Esophagus squamous epithelium (tissue), 4 donors: Measurements from ENCODE around the gene TMEM123.

Experiments used
- POLR2A ChIP-seq, 4 donors: fragments of 450-650 bp; IDR thresholded peaks; one replicate each; pipeline ENCODE4 v1.6.1; 2017; ENCODE audit warnings: antibody characterized with exemption in 4 of 4, mild to moderate bottlenecking in 4 of 4, moderate library complexity in 3 of 4
- TF ChIP-seq, protein P1 (sequence below), 6 experiments: fragments of 450-650 bp in 4 of 6; fragments of 200-600 bp in 2 of 6; sonication (generic) in 2 of 6; IDR thresholded peaks; one replicate each; pipeline ENCODE4 v1.5.1; 2016 to 2019; ENCODE audit warnings: antibody characterized with exemption in 6 of 6, mild to moderate bottlenecking in 4 of 6, moderate library complexity in 4 of 6

DNA sequence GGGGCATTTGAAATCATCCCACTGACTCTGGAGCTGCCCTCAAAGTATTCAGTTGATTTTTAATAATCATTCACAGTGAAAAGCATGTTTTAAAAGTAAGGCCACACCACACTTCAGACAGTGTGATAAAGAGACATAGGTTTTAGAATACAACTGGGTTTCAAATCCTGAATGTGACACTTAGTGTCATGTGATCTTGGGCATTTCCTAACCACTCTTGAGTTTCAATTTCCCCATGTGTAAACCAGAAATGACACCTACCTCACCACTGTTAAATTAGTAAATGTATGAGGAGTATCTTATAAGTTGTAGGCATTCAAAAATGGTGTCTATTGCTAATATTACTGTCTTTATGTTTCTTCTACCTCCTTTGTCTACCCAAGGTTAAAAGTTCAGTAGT lies 5.4 kb downstream of the TMEM123 start:
- TF ChIP-seq, protein P1, sequence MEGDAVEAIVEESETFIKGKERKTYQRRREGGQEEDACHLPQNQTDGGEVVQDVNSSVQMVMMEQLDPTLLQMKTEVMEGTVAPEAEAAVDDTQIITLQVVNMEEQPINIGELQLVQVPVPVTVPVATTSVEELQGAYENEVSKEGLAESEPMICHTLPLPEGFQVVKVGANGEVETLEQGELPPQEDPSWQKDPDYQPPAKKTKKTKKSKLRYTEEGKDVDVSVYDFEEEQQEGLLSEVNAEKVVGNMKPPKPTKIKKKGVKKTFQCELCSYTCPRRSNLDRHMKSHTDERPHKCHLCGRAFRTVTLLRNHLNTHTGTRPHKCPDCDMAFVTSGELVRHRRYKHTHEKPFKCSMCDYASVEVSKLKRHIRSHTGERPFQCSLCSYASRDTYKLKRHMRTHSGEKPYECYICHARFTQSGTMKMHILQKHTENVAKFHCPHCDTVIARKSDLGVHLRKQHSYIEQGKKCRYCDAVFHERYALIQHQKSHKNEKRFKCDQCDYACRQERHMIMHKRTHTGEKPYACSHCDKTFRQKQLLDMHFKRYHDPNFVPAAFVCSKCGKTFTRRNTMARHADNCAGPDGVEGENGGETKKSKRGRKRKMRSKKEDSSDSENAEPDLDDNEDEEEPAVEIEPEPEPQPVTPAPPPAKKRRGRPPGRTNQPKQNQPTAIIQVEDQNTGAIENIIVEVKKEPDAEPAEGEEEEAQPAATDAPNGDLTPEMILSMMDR (IDR thresholded peaks at IDR 0.05) = no peak
- TF ChIP-seq POLR2A (IDR thresholded peaks at IDR 0.05) = no peak
